ENCODE results near the gene LARGE1.
"Not testable (repeated sequence)": the region's sequence is repeated elsewhere in the genome, so short reads cannot be mapped to it uniquely, and the experiment has no call there.

Gene LARGE1

GRCh38 chr22:33401291-33401690 is 519.0 kb downstream of the LARGE1 start:
- DNase-seq, result no peak

- DNase-seq, result no peak
Measured at GRCh38 chr22:33400891-33401290, 519.4 kb downstream of the LARGE1 start.

- DNase-seq, result no peak
Measured at GRCh38 chr22:33400061-33400840, 520.0 kb downstream of the LARGE1 start.

- DNase-seq, result no peak
Measured at GRCh38 chr22:33397381-33397907, 522.8 kb downstream of the LARGE1 start.

GRCh38 chr22:33393432-33393831 is 526.8 kb downstream of the LARGE1 start:
- no peak for DNase-seq

- DNase-seq, result no peak
Measured at GRCh38 chr22:33391298-33391697, 529.0 kb downstream of the LARGE1 start.

- no peak for DNase-seq
Measured at GRCh38 chr22:33389936-33390335, 530.3 kb downstream of the LARGE1 start.

GRCh38 chr22:33386270-33386669 is 534.0 kb downstream of the LARGE1 start:
- no peak for DNase-seq

- DNase-seq, result no peak
Measured at GRCh38 chr22:33385611-33386010, 534.7 kb downstream of the LARGE1 start.

- no peak for DNase-seq
Measured at GRCh38 chr22:33382436-33382835, 537.8 kb downstream of the LARGE1 start.

GRCh38 chr22:33381531-33382406 is 538.5 kb downstream of the LARGE1 start:
- no peak for DNase-seq

GRCh38 chr22:33380789-33381530 is 539.3 kb downstream of the LARGE1 start:
- no peak for DNase-seq

- DNase-seq, result no peak
Measured at GRCh38 chr22:33379836-33380235, 540.4 kb downstream of the LARGE1 start.

GRCh38 chr22:33372875-33373274 is 547.4 kb downstream of the LARGE1 start:
- DNase-seq, result no peak

- DNase-seq, result not testable (repeated sequence)
Measured at GRCh38 chr22:33363256-33363655, 557.0 kb downstream of the LARGE1 start.

GRCh38 chr22:33362702-33363101 is 557.6 kb downstream of the LARGE1 start:
- DNase-seq, result no peak

GRCh38 chr22:33361581-33361980 is 558.7 kb downstream of the LARGE1 start:
- no peak for DNase-seq

- DNase-seq, result no peak
Measured at GRCh38 chr22:33357981-33358399, 562.3 kb downstream of the LARGE1 start.

GRCh38 chr22:33354928-33355327 is 565.3 kb downstream of the LARGE1 start:
- no peak for DNase-seq

GRCh38 chr22:33353502-33353901 is 566.8 kb downstream of the LARGE1 start:
- no peak for DNase-seq

GRCh38 chr22:33352768-33353167 is 567.5 kb downstream of the LARGE1 start:
- no peak for DNase-seq

GRCh38 chr22:33350961-33351360 is 569.3 kb downstream of the LARGE1 start:
- DNase-seq, result no peak

GRCh38 chr22:33350491-33350890 is 569.8 kb downstream of the LARGE1 start:
- DNase-seq, result no peak
